B cell (primary cell): ENCODE data around the gene SLIT3.

Experiments used
- EZH2 ChIP-seq: IDR thresholded peaks from 2 replicates; pipeline ENCODE4 v1.6.1; 2012; ENCODE audit warnings: borderline replicate concordance, low read depth, mild to moderate bottlenecking, moderate library complexity, low read length; ENCODE audit not compliant: insufficient read depth, poor library complexity, severe bottlenecking
- TF ChIP-seq, protein P1 (sequence below): fragments of 200-600 bp; IDR thresholded peaks from one replicate; pipeline ENCODE4 v1.8.0; 2022; ENCODE audit warnings: antibody characterized with exemption, mild to moderate bottlenecking

GRCh38 chr5:168863021-168863420, 437.9 kb downstream of the SLIT3 start:
- TF ChIP-seq EZH2 = no peak
- TF ChIP-seq, protein P1, sequence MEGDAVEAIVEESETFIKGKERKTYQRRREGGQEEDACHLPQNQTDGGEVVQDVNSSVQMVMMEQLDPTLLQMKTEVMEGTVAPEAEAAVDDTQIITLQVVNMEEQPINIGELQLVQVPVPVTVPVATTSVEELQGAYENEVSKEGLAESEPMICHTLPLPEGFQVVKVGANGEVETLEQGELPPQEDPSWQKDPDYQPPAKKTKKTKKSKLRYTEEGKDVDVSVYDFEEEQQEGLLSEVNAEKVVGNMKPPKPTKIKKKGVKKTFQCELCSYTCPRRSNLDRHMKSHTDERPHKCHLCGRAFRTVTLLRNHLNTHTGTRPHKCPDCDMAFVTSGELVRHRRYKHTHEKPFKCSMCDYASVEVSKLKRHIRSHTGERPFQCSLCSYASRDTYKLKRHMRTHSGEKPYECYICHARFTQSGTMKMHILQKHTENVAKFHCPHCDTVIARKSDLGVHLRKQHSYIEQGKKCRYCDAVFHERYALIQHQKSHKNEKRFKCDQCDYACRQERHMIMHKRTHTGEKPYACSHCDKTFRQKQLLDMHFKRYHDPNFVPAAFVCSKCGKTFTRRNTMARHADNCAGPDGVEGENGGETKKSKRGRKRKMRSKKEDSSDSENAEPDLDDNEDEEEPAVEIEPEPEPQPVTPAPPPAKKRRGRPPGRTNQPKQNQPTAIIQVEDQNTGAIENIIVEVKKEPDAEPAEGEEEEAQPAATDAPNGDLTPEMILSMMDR = no peak
